IMR-90 (cell line): ENCODE data around the gene SSNA1. TPM values are rescaled to one million over a fixed set of nuclear protein-coding genes. Genes with fewer than 3 reads are reported as not detected.

Experiments
- ATAC-seq: fragments of 200-7000 bp; cut with Tn5 transposase; 2 replicates; pipeline ENCODE4 v1.9.1; 2020; ENCODE audit warnings: low read depth, mild to moderate bottlenecking, moderate library complexity
- BruUV-seq: library from RNA; stranded (reverse); fragments of 400-500 nt; replicated peaks from 2 replicates; lab custom pipeline; 2021; lab: Mats Ljungman, UMichigan
- CTCF ChIA-PET: fragments of 300-600 bp; formaldehyde crosslinking; extraction: SDS; loops from one replicate; lab custom pipeline; 2021; ENCODE audit warnings: antibody characterized with exemption; lab: Yijun Ruan, JAX
- POLR2A ChIA-PET: fragments of 300-600 bp; sonication (Branson Sonifier 250); formaldehyde crosslinking; loops from one replicate; lab custom pipeline; 2022; ENCODE audit warnings: antibody characterized with exemption; ENCODE audit not compliant: unreplicated experiment; lab: Charles Lee
- DNase-seq: peaks from one replicate; pipeline ENCODE4 v3.0.0; 2013
- H2AFZ ChIP-seq: replicated peaks from 2 replicates; pipeline ENCODE3; 2013; ENCODE audit warnings: low read length, mild to moderate bottlenecking; ENCODE audit not compliant: poor library complexity
- H2AK5ac ChIP-seq: 2 replicates; pipeline ENCODE4 v1.6.1; 2013; ENCODE audit warnings: low read depth, low read length, inconsistent platforms
- H2AK9ac ChIP-seq: replicated peaks from 2 replicates; pipeline ENCODE3; 2013; ENCODE audit warnings: mild to moderate bottlenecking, low read depth, low read length, moderate library complexity; ENCODE audit not compliant: poor library complexity
- H2BK120ac ChIP-seq: 2 replicates; pipeline ENCODE4 v1.6.1; 2013; ENCODE audit warnings: low read depth, low read length, inconsistent platforms
- H2BK15ac ChIP-seq: 3 replicates; pipeline ENCODE4 v1.6.1; 2013; ENCODE audit warnings: low read depth, low read length, inconsistent platforms
- H2BK20ac ChIP-seq: 2 replicates; pipeline ENCODE4 v1.6.1; 2013; ENCODE audit warnings: low read depth, mild to moderate bottlenecking, inconsistent platforms, low read length, moderate library complexity
- H2BK5ac ChIP-seq: 2 replicates; pipeline ENCODE4 v1.6.1; 2013; ENCODE audit warnings: mild to moderate bottlenecking, low read depth, low read length, inconsistent platforms; ENCODE audit not compliant: poor library complexity, severe bottlenecking
- H3K14ac ChIP-seq: replicated peaks from 2 replicates; pipeline ENCODE4 v1.6.1; 2013; ENCODE audit warnings: low read depth, low read length, inconsistent platforms
- H3K18ac ChIP-seq: 2 replicates; pipeline ENCODE4 v1.6.1; 2013; ENCODE audit warnings: low read depth, low read length, control low read depth
- H3K23ac ChIP-seq: 2 replicates; pipeline ENCODE4 v1.6.1; 2013; ENCODE audit warnings: low read depth, low read length, inconsistent platforms
- H3K27ac ChIP-seq: 2 replicates; pipeline ENCODE4 v1.5.1; 2013; ENCODE audit warnings: mild to moderate bottlenecking, control low read depth, low read length; ENCODE audit not compliant: insufficient read depth
- H3K27me3 ChIP-seq: 2 replicates; pipeline ENCODE4 v1.6.1; 2013; ENCODE audit warnings: low read length; ENCODE audit not compliant: control insufficient read depth, insufficient read depth
- H3K36me3 ChIP-seq: 2 replicates; pipeline ENCODE4 v1.6.1; 2013; ENCODE audit warnings: low read length, mixed read lengths; ENCODE audit not compliant: control insufficient read depth, insufficient read depth
- H3K4ac ChIP-seq: 2 replicates; pipeline ENCODE4 v1.6.1; 2013; ENCODE audit warnings: low read depth, low read length, inconsistent platforms
- H3K4me1 ChIP-seq: 2 replicates; pipeline ENCODE4 v1.6.1; 2013; ENCODE audit warnings: low read length, mixed read lengths; ENCODE audit not compliant: control insufficient read depth, insufficient read depth
- H3K4me2 ChIP-seq: 2 replicates; pipeline ENCODE4 v1.6.1; 2013; ENCODE audit warnings: low read depth, mild to moderate bottlenecking, control low read depth, low read length, moderate library complexity
- H3K4me3 ChIP-seq: 2 replicates; pipeline ENCODE4 v1.5.1; 2013; ENCODE audit warnings: low read depth, mild to moderate bottlenecking, control low read depth, low read length, moderate library complexity; ENCODE audit not compliant: insufficient read depth
- H3K56ac ChIP-seq: 2 replicates; pipeline ENCODE4 v1.6.1; 2013; ENCODE audit warnings: low read length, inconsistent platforms; ENCODE audit not compliant: insufficient read depth; ENCODE audit errors: extremely low read depth
- H3K79me1 ChIP-seq, 2 experiments: 2 replicates each; pipeline ENCODE4 v1.6.1; 2013; ENCODE audit warnings: low read length in 2 of 2, inconsistent platforms in 1 of 2, low read depth in 1 of 2
- H3K9ac ChIP-seq: 2 replicates; pipeline ENCODE4 v1.6.1; 2013; ENCODE audit warnings: low read depth, low read length, control low read depth
- H3K9me1 ChIP-seq: 2 replicates; pipeline ENCODE4 v1.6.1; 2013; ENCODE audit warnings: low read length, inconsistent platforms; ENCODE audit not compliant: insufficient read depth
- H3K9me3 ChIP-seq: 2 replicates; pipeline ENCODE4 v1.6.1; 2013; ENCODE audit warnings: low read length; ENCODE audit not compliant: control insufficient read depth, insufficient read depth
- H4K20me1 ChIP-seq: 2 replicates; pipeline ENCODE4 v1.6.1; 2013; ENCODE audit warnings: low read length, inconsistent platforms; ENCODE audit not compliant: insufficient read depth
- H4K5ac ChIP-seq: 2 replicates; pipeline ENCODE4 v1.6.1; 2013; ENCODE audit warnings: mild to moderate bottlenecking, low read depth, low read length, control low read depth
- H4K8ac ChIP-seq, 2 experiments: 2 replicates each; pipeline ENCODE4 v1.6.1; 2013; ENCODE audit warnings: low read depth in 2 of 2, low read length in 2 of 2, control low read depth in 1 of 2, inconsistent platforms in 1 of 2
- H4K91ac ChIP-seq: 2 replicates; pipeline ENCODE4 v1.6.1; 2013; ENCODE audit warnings: low read depth, low read length, inconsistent platforms; ENCODE audit not compliant: insufficient read depth
- MXI1 ChIP-seq: IDR thresholded peaks from 2 replicates; pipeline ENCODE4 v1.6.1; 2012; ENCODE audit warnings: low read depth, mild to moderate bottlenecking, low read length, moderate library complexity, borderline replicate concordance
- USF2 ChIP-seq: fragments of 150-350 bp; IDR thresholded peaks from 2 replicates; pipeline ENCODE4 v1.6.1; 2017; ENCODE audit warnings: mild to moderate bottlenecking, antibody characterized with exemption, low read length, low read depth
- WGBS, 2 experiments: methylation state at CpG; one replicate each; pipeline versions ENCODE4 v1.1.5 to v1.1.7; 2013; ENCODE audit warnings: missing lambda C conversion rate in 2 of 2; ENCODE audit not compliant: insufficient read length in 1 of 2; ENCODE audit errors: extremely low coverage in 2 of 2; 5-methylcytosine and 5-hydroxymethylcytosine counted together
- dilution Hi-C: fragments of 300-500 bp; cut with HindIII; formaldehyde crosslinking; loops from one replicate; pipeline ENCODE4 v1.14.3; 2018; ENCODE audit warnings: low sequenced_read_pairs; ENCODE audit not compliant: unreplicated experiment
- in situ Hi-C: fragments of 300-500 bp; cut with MboI; formaldehyde crosslinking; loops from 3 replicates; pipeline ENCODE4 v1.14.3; 2019; ENCODE audit warnings: low sequenced_read_pairs, inconsistent platforms, mixed read lengths
- intact Hi-C: fragments of 100-400 bp; cut with micrococcal nuclease; formaldehyde crosslinking; loops from 2 replicates; pipeline ENCODE4 v1.10.0; 2022
- polyA plus RNA-seq, 3 experiments: library from polyadenylated mRNA; depleted of rRNA; stranded (reverse); fragments of >200 nt; gene quantifications; 2 replicates each; pipeline ENCODE4 v1.2.3, GENCODE V29; 2012; ENCODE audit warnings: low replicate concordance in 1 of 3
- total RNA-seq: library from RNA; depleted of rRNA; stranded (reverse); fragments of >200 nt; gene quantifications from 2 replicates; pipeline ENCODE4 v1.2.3, GENCODE V29; 2012

The SSNA1 gene
- total and polyA plus RNA-seq, 2 of the 4 experiments (the other 2 are of a cell fraction): 55.7 to 86.7 TPM

GRCh38 chr9:137233143-137233980 is 44.9 kb downstream of the SSNA1 start:
- Histone ChIP-seq H3K4me1 (peaks cover 2% of the 10 kb centered on the region; the same call in 1 of the 2 replicates), H4K91ac (no peak overlapping the region), H3K4me3 (no peak overlapping the region), H4K5ac (no peak overlapping the region), H2BK15ac (no peak overlapping the region), H3K79me1 (peaks cover 5 to 19% of the 10 kb centered on the region in 2 experiments; a peak in 3 of 4 replicates), H3K9me3 (no peaks in the 10 kb centered on the region), H3K56ac (no peak overlapping the region), H3K4me2 (no peak overlapping the region), H2AFZ (no peak overlapping the region), H2BK5ac (no peak overlapping the region), H4K8ac (no peak overlapping the region), H2BK120ac (no peak overlapping the region), H3K36me3 (no peaks in the 10 kb centered on the region), H3K4ac (no peak overlapping the region), H3K18ac (no peak overlapping the region), H3K27me3 (peaks cover 1% of the 10 kb centered on the region; the same call in 1 of the 2 replicates), H3K9me1 (no peaks in the 10 kb centered on the region), H2AK5ac (no peak overlapping the region), H3K14ac (no peak overlapping the region), H3K27ac (no peak overlapping the region), H3K9ac (no peak overlapping the region), H2BK20ac (no peak overlapping the region), H4K20me1 (peaks cover 5% of the 10 kb centered on the region; the same call in 1 of the 2 replicates), H3K23ac (no peak overlapping the region), H2AK9ac (no peak overlapping the region)
- POLR2A ChIA-PET: no interaction called here
- TF ChIP-seq USF2 (no peak), MXI1 (no peak)
- intact Hi-C loops: no loop called here
- in situ Hi-C loops: no loop called here
- WGBS, 2 experiments: 78% methylated on average over 17 of the region's 40 CpGs; no CpG with 5 or more reads in 1 of the 2 experiments
- no TSS peak for BruUV-seq
- ATAC-seq (no peak), DNase-seq (no peak)
- CTCF ChIA-PET: no interaction called here
- dilution Hi-C loops: no loop called here
